Measurements from ENCODE around the gene DSCAM.

DNA sequence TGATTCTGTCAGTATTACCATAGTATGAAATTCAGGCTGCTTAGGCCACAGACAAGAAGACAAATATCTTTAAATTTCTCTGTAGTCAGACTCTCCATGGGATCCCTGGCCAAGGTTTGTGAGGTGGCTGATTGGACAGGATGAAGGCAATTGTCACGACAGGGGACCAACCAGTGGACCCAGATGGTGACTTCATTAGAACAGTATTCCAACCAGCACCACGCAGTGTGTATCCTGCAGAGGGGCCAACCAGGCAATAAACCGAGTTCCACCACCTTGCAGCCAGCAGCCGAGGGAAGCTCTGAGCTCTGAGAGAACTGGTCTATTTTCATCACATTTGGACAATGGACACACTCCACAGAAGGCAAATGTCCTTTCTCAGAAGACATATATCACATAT is 16.1 kb downstream of the DSCAM start:
- TF ChIP-seq, protein P1, sequence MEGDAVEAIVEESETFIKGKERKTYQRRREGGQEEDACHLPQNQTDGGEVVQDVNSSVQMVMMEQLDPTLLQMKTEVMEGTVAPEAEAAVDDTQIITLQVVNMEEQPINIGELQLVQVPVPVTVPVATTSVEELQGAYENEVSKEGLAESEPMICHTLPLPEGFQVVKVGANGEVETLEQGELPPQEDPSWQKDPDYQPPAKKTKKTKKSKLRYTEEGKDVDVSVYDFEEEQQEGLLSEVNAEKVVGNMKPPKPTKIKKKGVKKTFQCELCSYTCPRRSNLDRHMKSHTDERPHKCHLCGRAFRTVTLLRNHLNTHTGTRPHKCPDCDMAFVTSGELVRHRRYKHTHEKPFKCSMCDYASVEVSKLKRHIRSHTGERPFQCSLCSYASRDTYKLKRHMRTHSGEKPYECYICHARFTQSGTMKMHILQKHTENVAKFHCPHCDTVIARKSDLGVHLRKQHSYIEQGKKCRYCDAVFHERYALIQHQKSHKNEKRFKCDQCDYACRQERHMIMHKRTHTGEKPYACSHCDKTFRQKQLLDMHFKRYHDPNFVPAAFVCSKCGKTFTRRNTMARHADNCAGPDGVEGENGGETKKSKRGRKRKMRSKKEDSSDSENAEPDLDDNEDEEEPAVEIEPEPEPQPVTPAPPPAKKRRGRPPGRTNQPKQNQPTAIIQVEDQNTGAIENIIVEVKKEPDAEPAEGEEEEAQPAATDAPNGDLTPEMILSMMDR (IDR thresholded peaks at IDR 0.05): no peak
- TF ChIP-seq EZH2 (IDR thresholded peaks at IDR 0.05; ENCODE audit: borderline replicate concordance, insufficient read depth, low read depth, low read length, poor library complexity, severe bottlenecking): no peak
